GM12865 (cell line): ENCODE results near the gene HJV.

Source experiments
- DNase-seq: peaks from one replicate; pipeline ENCODE4 v3.0.0; 2010; ENCODE audit warnings: low read depth
- H3K4me3 ChIP-seq: 2 replicates; pipeline ENCODE4 v1.5.1; 2011; ENCODE audit warnings: mild to moderate bottlenecking, low read depth, low read length, control low read depth
- CTCF ChIP-seq: IDR thresholded peaks from 2 replicates; pipeline ENCODE4 v1.5.1; 2011; ENCODE audit warnings: low read length, control low read depth, low read depth, inconsistent platforms; ENCODE audit not compliant: insufficient read depth; ENCODE audit errors: missing control alignments

The HJV gene

GRCh38 chr1:146022403-146023127 lies 1.0 kb upstream of the HJV start:
- H3K4me3 ChIP-seq = no peak overlapping the region
- DNase-seq = no peak
- no peak for TF ChIP-seq CTCF

- no peak overlapping the region for H3K4me3 ChIP-seq
- DNase-seq = no peak
- no peak for TF ChIP-seq CTCF
Measured at GRCh38 chr1:146021050-146021445, 487 bp downstream of the HJV start.

- no peak overlapping the region for H3K4me3 ChIP-seq
- TF ChIP-seq CTCF = no peak
- no peak for DNase-seq
Measured at GRCh38 chr1:146020058-146021049, 1.2 kb downstream of the HJV start.

GRCh38 chr1:146019231-146020057 lies 2.1 kb downstream of the HJV start:
- DNase-seq = no peak
- no peak for TF ChIP-seq CTCF
- H3K4me3 ChIP-seq = no peak overlapping the region

- no peak for TF ChIP-seq CTCF
- H3K4me3 ChIP-seq = no peak overlapping the region
Measured at GRCh38 chr1:146016891-146017290, 4.6 kb downstream of the HJV start.

GRCh38 chr1:146013559-146013922 lies 8.0 kb downstream of the HJV start:
- no peak overlapping the region for H3K4me3 ChIP-seq
- no peak for DNase-seq
- TF ChIP-seq CTCF = no peak

More at GRCh38 chr1:146016891-146017290, 4.6 kb downstream of the HJV start:
- no peak for DNase-seq
